Adrenal gland (tissue), 5 donors: ENCODE measurements around the gene GOLM1.

Source experiments
- CTCF ChIP-seq, 6 experiments: fragments of 450-650 bp in 4 of 6; fragments of 200-600 bp in 2 of 6; sonication (generic) in 1 of 6; IDR thresholded peaks; 1 replicate in 5 of 6; 2 replicates in 1 of 6; pipeline versions ENCODE4 v1.5.1 to v1.8.0; 2016 to 2021; ENCODE audit warnings: antibody characterized with exemption in 6 of 6, mild to moderate bottlenecking in 2 of 6, moderate library complexity in 1 of 6
- POLR2A ChIP-seq, 2 donors: fragments of 450-650 bp; IDR thresholded peaks; one replicate each; pipeline ENCODE4 v1.6.1; 2017; ENCODE audit warnings: antibody characterized with exemption in 2 of 2, mild to moderate bottlenecking in 2 of 2, moderate library complexity in 1 of 2
- donor health status: DM: no; HTN: no; CAD: no.

- TF ChIP-seq CTCF (IDR thresholded peaks at IDR 0.05) (no peak), POLR2A (IDR thresholded peaks at IDR 0.05) (no peak)
Observed at GRCh38 chr9:86082870-86083269, 16.5 kb downstream of the GOLM1 start.
